CD4-positive, alpha-beta T cell treated with Interleukin-15 for 1 hour (primary cell): ENCODE results near the gene ACAN.

Source experiments
- DNase-seq: peaks from one replicate; pipeline ENCODE4 v3.0.0-alpha.2; 2020

The ACAN gene

GRCh38 chr15:88844749-88845386 is 41.6 kb downstream of the ACAN start:
- no peak for DNase-seq

- DNase-seq, result no peak
Measured at GRCh38 chr15:88845616-88846015, 42.4 kb downstream of the ACAN start.

GRCh38 chr15:88847144-88847543 is 43.9 kb downstream of the ACAN start:
- no peak for DNase-seq

- DNase-seq, result no peak
Measured at GRCh38 chr15:88848203-88848602, 45.0 kb downstream of the ACAN start.

- DNase-seq, result no peak
Measured at GRCh38 chr15:88849376-88850072, 46.3 kb downstream of the ACAN start.

- no peak for DNase-seq
Measured at GRCh38 chr15:88852476-88852875, 49.2 kb downstream of the ACAN start.

- DNase-seq, result no peak
Measured at GRCh38 chr15:88858934-88859333, 55.7 kb downstream of the ACAN start.

GRCh38 chr15:88859550-88859949 is 56.3 kb downstream of the ACAN start:
- no peak for DNase-seq

- DNase-seq, result no peak
Measured at GRCh38 chr15:88860212-88860611, 57.0 kb downstream of the ACAN start.

- DNase-seq, result no peak
Measured at GRCh38 chr15:88863412-88863811, 60.2 kb downstream of the ACAN start.

- DNase-seq, result no peak
Measured at GRCh38 chr15:88864861-88865497, 61.7 kb downstream of the ACAN start.

- DNase-seq, result no peak
Measured at GRCh38 chr15:88865498-88866099, 62.4 kb downstream of the ACAN start.

- no peak for DNase-seq
Measured at GRCh38 chr15:88866295-88866881, 63.2 kb downstream of the ACAN start.

GRCh38 chr15:88871313-88871712 is 68.1 kb downstream of the ACAN start:
- no peak for DNase-seq

- DNase-seq, result no peak
Measured at GRCh38 chr15:88872106-88872505, 68.9 kb downstream of the ACAN start.

- no peak for DNase-seq
Measured at GRCh38 chr15:88872706-88873105, 69.5 kb downstream of the ACAN start.

- no peak for DNase-seq
Measured at GRCh38 chr15:88873786-88874185, 70.5 kb downstream of the ACAN start.

- DNase-seq, result no peak
Measured at GRCh38 chr15:88874275-88874674, 71.0 kb downstream of the ACAN start.

- no peak for DNase-seq
Measured at GRCh38 chr15:88874684-88875083, 71.4 kb downstream of the ACAN start.

- no peak for DNase-seq
Measured at GRCh38 chr15:88876573-88876972, 73.3 kb downstream of the ACAN start.

GRCh38 chr15:88877415-88877814 is 74.2 kb downstream of the ACAN start:
- DNase-seq, result no peak

- DNase-seq, result no peak
Measured at GRCh38 chr15:88877906-88878305, 74.7 kb downstream of the ACAN start.

- DNase-seq, result no peak
Measured at GRCh38 chr15:88878720-88879184, 75.5 kb downstream of the ACAN start.
